Activated CD8-positive, alpha-beta memory T cell treated with anti-CD3 and anti-CD28 coated beads, Interleukin-2, amount 50 U/mL, for 24 hours (primary cell): Measurements from ENCODE around the gene RNF44.

Source experiments
- DNase-seq: peaks from one replicate; pipeline ENCODE4 v3.0.0-alpha.2; 2020; ENCODE audit errors: extremely low read depth

Gene RNF44

GRCh38 chr5:176536902-176537553 lies at the start of gene RNF44:
Gene RNF44 (minus strand): TSS chr5:176537402. CDS start chr5:176532472, 4,930 bp downstream.
- DNase-seq = peak; percentile 94

DNA sequence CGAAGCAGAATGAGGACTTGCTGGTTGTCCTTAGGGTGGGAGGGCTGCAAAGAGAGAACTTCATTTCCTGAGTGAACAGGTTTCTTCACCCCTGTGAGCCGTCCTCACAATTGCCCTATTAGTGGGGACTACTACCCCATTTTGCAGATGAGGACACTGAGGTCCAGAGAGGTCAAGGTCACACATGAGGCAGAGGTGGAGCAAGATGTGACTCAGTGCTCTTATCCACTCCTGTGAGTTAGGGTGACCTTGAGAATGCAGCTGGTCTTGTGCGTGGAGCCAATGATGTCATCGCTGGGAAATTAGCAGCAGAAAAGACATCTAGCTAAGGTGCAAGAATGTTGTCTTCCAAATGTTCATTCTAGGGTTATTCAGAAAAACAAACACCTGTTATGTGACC lies 45.9 kb upstream of the RNF44 start:
- no peak for DNase-seq

- no peak for DNase-seq
Measured at GRCh38 chr5:176581361-176581760, 44.2 kb upstream of the RNF44 start.

DNA sequence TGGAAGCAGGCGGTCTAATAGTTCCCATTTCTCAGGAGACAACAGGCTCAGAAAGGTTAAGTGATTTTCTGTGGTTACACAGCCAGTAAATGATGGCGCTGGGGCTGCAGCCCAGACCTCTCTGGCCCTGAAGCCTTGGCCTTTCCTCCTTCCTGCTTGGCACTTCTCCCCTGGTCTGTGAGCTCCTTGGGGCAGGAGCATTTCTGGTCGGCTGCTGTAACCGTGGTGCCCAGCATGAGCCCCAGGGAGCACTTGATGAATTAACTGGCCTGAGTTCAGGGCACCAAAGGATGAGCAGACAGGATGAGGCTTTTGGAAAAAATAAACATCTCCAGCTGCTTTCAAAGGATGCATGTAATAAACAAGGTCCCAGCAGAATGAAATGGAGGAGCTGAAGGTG lies 42.1 kb upstream of the RNF44 start:
- DNase-seq = no peak

DNA sequence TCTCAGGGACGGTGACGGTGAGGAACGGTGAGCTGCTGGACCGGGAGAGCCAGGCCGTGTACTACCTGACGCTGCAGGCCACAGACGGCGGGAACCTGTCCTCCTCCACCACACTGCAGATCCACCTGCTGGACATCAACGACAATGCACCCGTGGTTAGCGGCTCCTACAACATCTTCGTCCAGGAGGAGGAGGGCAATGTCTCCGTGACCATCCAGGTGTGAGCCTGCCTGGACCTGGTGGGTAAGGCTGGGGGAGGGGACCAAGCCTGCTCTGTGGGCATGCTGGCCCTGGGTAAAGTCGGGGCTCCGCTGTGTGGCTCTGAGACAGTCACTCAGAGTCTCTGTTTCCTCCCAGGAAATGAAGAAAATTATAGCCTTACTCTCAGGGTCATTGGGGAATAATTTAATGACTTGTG lies 41.2 kb upstream of the RNF44 start:
- DNase-seq = no peak

- no peak for DNase-seq
Measured at GRCh38 chr5:176577312-176578176, 40.3 kb upstream of the RNF44 start.

- no peak for DNase-seq
Measured at GRCh38 chr5:176575488-176576422, 38.6 kb upstream of the RNF44 start.

DNA sequence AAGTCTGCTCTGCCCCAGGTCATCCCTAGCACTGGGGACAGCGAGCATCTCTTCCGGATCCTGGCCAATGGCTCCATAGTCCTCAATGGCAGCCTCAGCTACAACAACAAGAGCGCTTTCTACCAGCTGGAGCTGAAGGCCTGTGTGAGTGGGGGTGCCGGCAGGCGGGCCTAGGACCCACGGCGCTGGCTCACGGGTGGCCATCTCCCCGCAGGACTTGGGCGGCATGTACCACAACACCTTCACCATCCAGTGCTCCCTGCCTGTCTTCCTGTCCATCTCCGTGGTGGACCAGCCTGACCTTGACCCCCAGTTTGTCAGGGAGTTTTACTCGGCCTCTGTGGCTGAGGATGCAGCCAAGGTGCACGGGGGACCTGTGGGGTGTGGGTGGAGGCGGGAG lies 37.9 kb upstream of the RNF44 start:
- no peak for DNase-seq

GRCh38 chr5:176574297-176574591 lies 37.0 kb upstream of the RNF44 start:
- DNase-seq = no peak

DNA sequence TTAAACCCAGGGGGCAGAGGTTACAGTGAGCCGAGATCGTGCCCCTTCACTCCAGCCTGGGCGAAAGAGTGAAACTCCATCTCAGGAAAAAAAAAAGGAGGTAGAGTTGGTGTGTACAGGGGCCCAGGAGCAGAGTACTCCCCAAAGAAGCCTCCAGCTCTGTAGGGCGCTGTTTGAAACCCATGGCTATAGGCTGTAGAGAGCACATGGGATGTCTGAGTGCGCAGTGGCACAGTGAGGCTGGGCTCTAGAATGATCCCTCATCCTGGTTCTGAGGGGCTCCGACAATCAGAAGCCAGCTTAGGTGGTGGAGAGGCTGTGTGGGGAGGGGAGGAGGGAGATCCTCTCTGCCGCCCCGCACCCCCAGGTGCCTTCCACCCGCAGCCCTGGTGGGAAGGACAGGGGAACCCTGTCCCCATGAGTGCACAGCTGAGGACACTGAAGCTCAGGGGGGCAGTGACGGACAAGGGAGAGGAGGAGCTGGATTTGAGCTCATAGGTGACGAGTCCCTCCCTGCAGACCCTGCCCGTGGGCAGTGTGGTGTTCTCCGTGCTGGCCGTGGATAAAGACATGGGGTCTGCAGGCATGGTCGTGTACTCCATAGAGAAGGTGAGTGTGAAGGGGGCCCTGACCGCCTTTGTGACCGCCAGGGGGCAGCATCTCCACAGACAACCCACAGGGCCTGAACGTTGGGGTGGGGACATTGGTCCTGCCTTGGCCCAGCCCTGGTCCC lies 36.5 kb upstream of the RNF44 start:
- peak; percentile 46 for DNase-seq

- no peak for DNase-seq
Measured at GRCh38 chr5:176570044-176570443, 32.8 kb upstream of the RNF44 start.

- DNase-seq = no peak
Measured at GRCh38 chr5:176568657-176569056, 31.5 kb upstream of the RNF44 start.

DNA sequence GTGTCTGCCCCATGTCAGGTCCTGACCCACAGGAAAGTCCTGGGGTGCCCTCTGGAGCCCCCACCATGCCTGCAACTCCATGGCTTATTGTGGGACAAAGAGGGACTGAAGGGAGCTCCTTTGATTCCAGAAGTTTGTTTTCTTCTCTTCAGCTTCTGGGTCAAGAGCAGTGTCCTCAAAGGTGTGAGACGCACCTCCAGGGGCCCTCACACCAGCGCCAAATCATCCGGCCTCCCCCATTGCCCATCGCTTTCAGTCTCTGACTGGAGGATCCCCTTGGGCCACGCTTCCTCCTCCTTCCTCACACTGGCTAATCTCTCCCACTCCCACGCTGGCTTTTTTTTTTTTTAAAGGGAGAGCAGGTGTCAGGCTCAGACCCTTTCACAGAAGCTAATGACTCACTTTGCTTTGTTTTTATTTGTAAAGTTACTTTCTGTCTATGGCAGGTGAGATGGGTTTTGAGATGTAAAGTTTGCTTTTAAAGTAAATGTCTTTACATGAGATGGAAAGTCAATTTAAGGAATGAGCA lies 28.6 kb upstream of the RNF44 start:
- no peak for DNase-seq

- DNase-seq = no peak
Measured at GRCh38 chr5:176564002-176564401, 26.8 kb upstream of the RNF44 start.

- no peak for DNase-seq
Measured at GRCh38 chr5:176562189-176562588, 25.0 kb upstream of the RNF44 start.

GRCh38 chr5:176561259-176561658 lies 24.1 kb upstream of the RNF44 start:
- DNase-seq = no peak

DNA sequence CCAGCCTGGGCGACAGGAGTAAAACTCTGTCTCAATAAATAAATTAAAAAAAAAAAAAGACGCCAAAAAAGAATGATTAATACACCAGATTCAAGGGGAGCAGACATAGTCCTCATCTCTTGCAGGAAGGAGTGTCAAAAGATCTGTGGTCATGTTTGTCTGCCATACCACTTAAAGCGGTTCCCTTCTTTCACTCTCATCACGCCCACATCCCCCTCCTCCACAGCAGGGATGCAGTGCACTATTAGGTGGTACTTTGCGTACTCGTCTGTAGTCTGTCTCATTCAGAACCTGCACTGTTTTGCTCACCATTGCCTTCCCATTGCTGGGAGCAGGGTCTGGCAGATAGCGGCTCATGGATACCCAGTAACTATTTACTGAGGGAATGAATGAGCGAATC lies 23.2 kb upstream of the RNF44 start:
- DNase-seq = no peak

- DNase-seq = no peak
Measured at GRCh38 chr5:176559683-176560082, 22.5 kb upstream of the RNF44 start.

DNA sequence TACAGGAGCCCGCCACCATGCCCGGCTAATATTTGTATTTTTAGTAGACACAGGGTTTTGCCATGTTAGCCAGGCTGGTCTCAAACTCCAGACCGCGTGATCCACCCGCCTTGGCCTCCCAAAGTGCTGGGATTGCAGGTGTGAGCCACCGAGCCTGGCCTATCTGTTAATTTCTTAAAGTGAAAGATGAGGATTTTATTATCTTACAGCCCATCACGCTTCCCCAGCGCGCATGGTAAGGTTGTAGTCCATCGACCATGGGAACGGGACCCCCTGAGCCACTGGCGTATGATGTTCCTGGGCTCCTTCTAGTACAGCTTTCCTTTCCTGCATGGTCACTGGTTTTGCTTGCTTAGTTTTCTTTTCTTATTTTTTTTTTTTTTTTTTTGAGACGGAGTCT lies 20.6 kb upstream of the RNF44 start:
- no peak for DNase-seq

- no peak for DNase-seq
Measured at GRCh38 chr5:176553260-176554085, 16.3 kb upstream of the RNF44 start.
